ENCODE measurements around the gene SUCO. TPM values are rescaled to one million over a fixed set of nuclear protein-coding genes. Genes with fewer than 3 reads are reported as not detected.

Gene SUCO
- total RNA-seq, 1 donor from 2014 or later, result 33.3 TPM

GRCh38 chr1:172554915-172555314, 22.0 kb downstream of the SUCO start:
- no peak for DNase-seq (ENCODE audit: low spot score)
- H3K36me3 Mint-ChIP-seq (ENCODE audit: low read depth), result peaks cover 51% of the 10 kb centered on the region
- no peak overlapping the region for H3K27ac Mint-ChIP-seq
- H3K9me3 Mint-ChIP-seq, result no peaks in the 10 kb centered on the region
- H3K4me3 Mint-ChIP-seq (ENCODE audit: low read depth), result no peak overlapping the region
- no peaks in the 10 kb centered on the region for H3K27me3 Mint-ChIP-seq (ENCODE audit: low read depth)
- H3K4me1 Mint-ChIP-seq (ENCODE audit: low read depth), result peaks cover 4% of the 10 kb centered on the region
- intact Hi-C loops (cut with micrococcal nuclease), result no loop called here

GRCh38 chr1:172556461-172556860, 23.5 kb downstream of the SUCO start:
- Mint-ChIP-seq H3K36me3 (ENCODE audit: low read depth) (peaks cover 59% of the 10 kb centered on the region), H3K27ac (no peak overlapping the region), H3K9me3 (no peaks in the 10 kb centered on the region), H3K4me1 (ENCODE audit: low read depth) (no peaks in the 10 kb centered on the region), H3K27me3 (ENCODE audit: low read depth) (no peaks in the 10 kb centered on the region), H3K4me3 (ENCODE audit: low read depth) (no peak overlapping the region)
- intact Hi-C loops (cut with micrococcal nuclease), result no loop called here
- DNase-seq (ENCODE audit: low spot score), result no peak

- Mint-ChIP-seq H3K4me3 (ENCODE audit: low read depth) (no peak overlapping the region), H3K36me3 (ENCODE audit: low read depth) (peaks cover 61% of the 10 kb centered on the region), H3K27ac (no peak overlapping the region), H3K9me3 (no peaks in the 10 kb centered on the region), H3K4me1 (ENCODE audit: low read depth) (no peaks in the 10 kb centered on the region), H3K27me3 (ENCODE audit: low read depth) (no peaks in the 10 kb centered on the region)
- no peak for DNase-seq (ENCODE audit: low spot score)
- intact Hi-C loops (cut with micrococcal nuclease), result no loop called here
Observed at GRCh38 chr1:172557270-172557669, 24.3 kb downstream of the SUCO start.

- Mint-ChIP-seq H3K27ac (no peak overlapping the region), H3K9me3 (peaks cover 6% of the 10 kb centered on the region), H3K4me1 (ENCODE audit: low read depth) (no peaks in the 10 kb centered on the region), H3K27me3 (ENCODE audit: low read depth) (no peaks in the 10 kb centered on the region), H3K4me3 (ENCODE audit: low read depth) (no peak overlapping the region), H3K36me3 (ENCODE audit: low read depth) (peaks cover 83% of the 10 kb centered on the region)
- DNase-seq (ENCODE audit: low spot score), result no peak
- intact Hi-C loops (cut with micrococcal nuclease), result no loop called here
Observed at GRCh38 chr1:172559572-172560210, 26.7 kb downstream of the SUCO start.

GRCh38 chr1:172561252-172561651, 28.3 kb downstream of the SUCO start:
- Mint-ChIP-seq H3K4me1 (ENCODE audit: low read depth) (peaks cover 4% of the 10 kb centered on the region), H3K27ac (no peak overlapping the region), H3K4me3 (ENCODE audit: low read depth) (no peak overlapping the region)

GRCh38 chr1:172566196-172566997, 33.4 kb downstream of the SUCO start:
- Mint-ChIP-seq H3K4me3 (ENCODE audit: low read depth) (no peak overlapping the region), H3K4me1 (ENCODE audit: low read depth) (peaks cover 6% of the 10 kb centered on the region), H3K36me3 (ENCODE audit: low read depth) (peaks cover 72% of the 10 kb centered on the region), H3K27me3 (ENCODE audit: low read depth) (no peaks in the 10 kb centered on the region), H3K27ac (peak overlapping the region; percentile 8), H3K9me3 (peaks cover 12% of the 10 kb centered on the region)
- intact Hi-C loops (cut with micrococcal nuclease), result no loop called here
- DNase-seq (ENCODE audit: low spot score), result no peak

More at GRCh38 chr1:172561252-172561651, 28.3 kb downstream of the SUCO start:
- intact Hi-C loops (cut with micrococcal nuclease), result no loop called here
- peaks cover 78% of the 10 kb centered on the region for H3K36me3 Mint-ChIP-seq (ENCODE audit: low read depth)
- H3K27me3 Mint-ChIP-seq (ENCODE audit: low read depth), result no peaks in the 10 kb centered on the region
- no peak for DNase-seq (ENCODE audit: low spot score)
- peaks cover 6% of the 10 kb centered on the region for H3K9me3 Mint-ChIP-seq

GRCh38 chr1:172567720-172568119, 34.8 kb downstream of the SUCO start:
- no peak overlapping the region for H3K27ac Mint-ChIP-seq
- H3K4me1 Mint-ChIP-seq (ENCODE audit: low read depth), result peaks cover 6% of the 10 kb centered on the region
- H3K9me3 Mint-ChIP-seq, result peaks cover 12% of the 10 kb centered on the region
- intact Hi-C loops (cut with micrococcal nuclease), result no loop called here
- peaks cover 66% of the 10 kb centered on the region for H3K36me3 Mint-ChIP-seq (ENCODE audit: low read depth)
- no peak for DNase-seq (ENCODE audit: low spot score)
- H3K27me3 Mint-ChIP-seq (ENCODE audit: low read depth), result no peaks in the 10 kb centered on the region
- no peak overlapping the region for H3K4me3 Mint-ChIP-seq (ENCODE audit: low read depth)

GRCh38 chr1:172574080-172574479, 41.1 kb downstream of the SUCO start:
- no peaks in the 10 kb centered on the region for H3K4me1 Mint-ChIP-seq (ENCODE audit: low read depth)
- no peak overlapping the region for H3K27ac Mint-ChIP-seq
- H3K27me3 Mint-ChIP-seq (ENCODE audit: low read depth), result no peaks in the 10 kb centered on the region
- DNase-seq (ENCODE audit: low spot score), result no peak
- intact Hi-C loops (cut with micrococcal nuclease), result no loop called here
- H3K4me3 Mint-ChIP-seq (ENCODE audit: low read depth), result no peak overlapping the region
- peaks cover 58% of the 10 kb centered on the region for H3K36me3 Mint-ChIP-seq (ENCODE audit: low read depth)
- peaks cover 5% of the 10 kb centered on the region for H3K9me3 Mint-ChIP-seq

GRCh38 chr1:172578586-172578985, 45.6 kb downstream of the SUCO start:
- Mint-ChIP-seq H3K27me3 (ENCODE audit: low read depth) (no peaks in the 10 kb centered on the region), H3K9me3 (no peaks in the 10 kb centered on the region), H3K4me3 (ENCODE audit: low read depth) (no peak overlapping the region), H3K4me1 (ENCODE audit: low read depth) (peaks cover 14% of the 10 kb centered on the region), H3K36me3 (ENCODE audit: low read depth) (peaks cover 58% of the 10 kb centered on the region), H3K27ac (no peak overlapping the region)
- intact Hi-C loops (cut with micrococcal nuclease), result no loop called here
- DNase-seq (ENCODE audit: low spot score), result no peak

- Mint-ChIP-seq H3K4me1 (ENCODE audit: low read depth) (peaks cover 16% of the 10 kb centered on the region), H3K36me3 (ENCODE audit: low read depth) (peaks cover 57% of the 10 kb centered on the region), H3K4me3 (ENCODE audit: low read depth) (no peak overlapping the region), H3K9me3 (no peaks in the 10 kb centered on the region), H3K27me3 (ENCODE audit: low read depth) (no peaks in the 10 kb centered on the region), H3K27ac (peak overlapping the region; percentile 51)
- no peak for DNase-seq (ENCODE audit: low spot score)
- intact Hi-C loops (cut with micrococcal nuclease), result no loop called here
Observed at GRCh38 chr1:172581273-172581672, 48.3 kb downstream of the SUCO start.

GRCh38 chr1:172581779-172582178, 48.8 kb downstream of the SUCO start:
- H3K9me3 Mint-ChIP-seq, result no peaks in the 10 kb centered on the region
- no peak overlapping the region for H3K27ac Mint-ChIP-seq
- peaks cover 16% of the 10 kb centered on the region for H3K4me1 Mint-ChIP-seq (ENCODE audit: low read depth)
- intact Hi-C loops (cut with micrococcal nuclease), result no loop called here
- no peak for DNase-seq (ENCODE audit: low spot score)
- H3K4me3 Mint-ChIP-seq (ENCODE audit: low read depth), result no peak overlapping the region
- H3K27me3 Mint-ChIP-seq (ENCODE audit: low read depth), result no peaks in the 10 kb centered on the region
- H3K36me3 Mint-ChIP-seq (ENCODE audit: low read depth), result peaks cover 57% of the 10 kb centered on the region

GRCh38 chr1:172582889-172583288, 49.9 kb downstream of the SUCO start:
- no peak for DNase-seq (ENCODE audit: low spot score)
- intact Hi-C loops (cut with micrococcal nuclease), result no loop called here
- Mint-ChIP-seq H3K4me1 (ENCODE audit: low read depth) (peaks cover 18% of the 10 kb centered on the region), H3K36me3 (ENCODE audit: low read depth) (peaks cover 57% of the 10 kb centered on the region), H3K27me3 (ENCODE audit: low read depth) (no peaks in the 10 kb centered on the region), H3K4me3 (ENCODE audit: low read depth) (no peak overlapping the region), H3K9me3 (no peaks in the 10 kb centered on the region), H3K27ac (no peak overlapping the region)

- Mint-ChIP-seq H3K9me3 (no peaks in the 10 kb centered on the region), H3K4me3 (ENCODE audit: low read depth) (no peak overlapping the region), H3K4me1 (ENCODE audit: low read depth) (peaks cover 39% of the 10 kb centered on the region), H3K36me3 (ENCODE audit: low read depth) (peaks cover 63% of the 10 kb centered on the region), H3K27me3 (ENCODE audit: low read depth) (no peaks in the 10 kb centered on the region), H3K27ac (no peak overlapping the region)
- intact Hi-C loops (cut with micrococcal nuclease), result loop anchor here (5.0 kb wide), 3 partner anchors 53 to 612 kb away; partner anchors contain the start of gene SUCO
- no peak for DNase-seq (ENCODE audit: low spot score)
Observed at GRCh38 chr1:172585348-172585747, 52.4 kb downstream of the SUCO start.

Data from activated T-helper 2 cell treated with anti-CD3 and anti-CD28 coated beads, Interferon-gamma antibody, Interleukin-2, Interleukin-4, amounts not matched to agents 10 μg/mL and 5 μg/mL and 100 μg/mL, durations not matched to agents 14 hours and 24 hours and 36 hours (primary cell).